Kidney (tissue), 14 donors: ENCODE measurements around the gene DOCK10. TPM values are rescaled to one million over a fixed set of nuclear protein-coding genes. Genes with fewer than 3 reads are reported as not detected.

Experiments used
- DNase-seq, 5 donors: peaks; one replicate each; pipeline ENCODE4 v3.0.0-alpha.2; 2013 to 2020
- FAIRE-seq: peaks from 2 replicates; lab custom pipeline; 2012; peaks lifted over from hg19 to GRCh38; lab: Jason Lieb, UNC
- H3K27ac ChIP-seq, 2 donors: one replicate each; pipeline ENCODE4 v1.7.0; 2013; ENCODE audit warnings: low read depth in 2 of 2, low read length in 2 of 2, inconsistent platforms in 1 of 2
- H3K27me3 ChIP-seq: one replicate; pipeline ENCODE4 v1.7.1; 2013; ENCODE audit warnings: low read length, inconsistent platforms; ENCODE audit not compliant: control insufficient read depth, insufficient read depth
- H3K36me3 ChIP-seq, 3 donors: one replicate each; pipeline versions ENCODE4 v1.7.0 to v1.7.1; 2013; ENCODE audit warnings: low read length in 3 of 3, control low read depth in 1 of 3, inconsistent platforms in 1 of 3; ENCODE audit not compliant: insufficient read depth in 3 of 3, control insufficient read depth in 2 of 3
- H3K4me1 ChIP-seq, 3 donors: one replicate each; pipeline versions ENCODE4 v1.7.0 to v1.7.1; 2013; ENCODE audit warnings: low read length in 3 of 3, inconsistent platforms in 1 of 3, low read depth in 1 of 3; ENCODE audit not compliant: control insufficient read depth in 2 of 3, insufficient read depth in 2 of 3
- H3K4me3 ChIP-seq, 3 donors: one replicate each; pipeline versions ENCODE4 v1.7.0 to v1.8.1; 2013; ENCODE audit warnings: low read length in 3 of 3, control low read depth in 1 of 3, inconsistent platforms in 1 of 3
- H3K9ac ChIP-seq, 3 donors: one replicate each; pipeline versions ENCODE4 v1.7.0 to v1.7.1; 2013; ENCODE audit warnings: low read length in 3 of 3, control low read depth in 1 of 3, inconsistent platforms in 1 of 3
- H3K9me3 ChIP-seq, 3 donors: one replicate each; pipeline versions ENCODE4 v1.7.0 to v1.7.1; 2013; ENCODE audit warnings: low read length in 3 of 3, control low read depth in 1 of 3, inconsistent platforms in 1 of 3; ENCODE audit not compliant: control insufficient read depth in 2 of 3, insufficient read depth in 1 of 3
- intact Hi-C: fragments of 100-400 bp; cut with DNase I; formaldehyde crosslinking; loops from one replicate; pipeline ENCODE4 v1.11.1; 2022
- polyA plus RNA-seq: library from polyadenylated mRNA; stranded (reverse); fragments of 350-450 nt; fragmentation: Illumina TruSeq; extraction: RNeasy Lipid Tissue Mini Kit (QIAGEN cat#74804); gene quantifications from one replicate; pipeline ENCODE4 v1.2.3, GENCODE V29; 2014; ENCODE audit warnings: low read depth, low replicate concordance; ENCODE audit not compliant: insufficient read depth
- total RNA-seq: library from RNA; stranded (reverse); fragmentation: NEBNext Ultra II Directional; extraction: Animal tissue kit (Norgen Biotek cat#: 25700); gene quantifications from one replicate; pipeline ENCODE4 v1.2.1, GENCODE V29; 2021
- TF ChIP-seq, protein P1 (sequence below): IDR thresholded peaks from 3 replicates; pipeline ENCODE4 v1.5.1; 2012; ENCODE audit warnings: mild to moderate bottlenecking, moderate library complexity, borderline replicate concordance; ENCODE audit not compliant: insufficient read depth; ENCODE audit errors: extremely low read depth
- donor health status: control.
- donor health status: control.
- donor health status: control.
- donor health status: control.
- donor health status: control.
- donor health status: DM: yes; HTN: yes; CAD: no.
- donor health status: Normal renal cell carcinoma (clear cell type).

DOCK10 gene
- total and polyA plus RNA-seq, 2 donors from 2014 or later: 2.1 to 33.8 TPM

DNA sequence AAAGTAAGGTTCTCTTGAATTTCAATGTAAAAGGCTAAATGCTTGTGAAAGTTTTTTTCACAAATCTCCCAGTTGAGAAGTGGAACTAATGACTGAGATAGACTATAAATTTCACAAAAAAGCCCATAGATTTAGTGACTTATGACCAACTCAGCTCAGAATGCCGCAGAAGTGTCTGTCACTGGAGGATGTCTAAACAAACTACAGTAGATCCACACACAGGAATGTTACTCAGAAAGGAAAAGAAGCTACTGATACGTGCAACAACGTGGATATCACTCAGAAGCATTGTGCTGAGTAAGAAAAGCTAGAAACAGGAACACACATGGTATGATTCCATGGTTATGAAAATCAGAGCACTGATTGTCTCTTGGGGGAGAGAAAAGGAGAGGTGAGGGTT lies 151.9 kb downstream of the DOCK10 start:
- H3K4me3 ChIP-seq: no peak overlapping the region
- H3K9me3 ChIP-seq: no peaks in the 10 kb centered on the region
- no peaks in the 10 kb centered on the region for H3K4me1 ChIP-seq
- no peak overlapping the region for H3K9ac ChIP-seq
- FAIRE-seq (no peak), DNase-seq (no peak)
- TF ChIP-seq, protein P1, sequence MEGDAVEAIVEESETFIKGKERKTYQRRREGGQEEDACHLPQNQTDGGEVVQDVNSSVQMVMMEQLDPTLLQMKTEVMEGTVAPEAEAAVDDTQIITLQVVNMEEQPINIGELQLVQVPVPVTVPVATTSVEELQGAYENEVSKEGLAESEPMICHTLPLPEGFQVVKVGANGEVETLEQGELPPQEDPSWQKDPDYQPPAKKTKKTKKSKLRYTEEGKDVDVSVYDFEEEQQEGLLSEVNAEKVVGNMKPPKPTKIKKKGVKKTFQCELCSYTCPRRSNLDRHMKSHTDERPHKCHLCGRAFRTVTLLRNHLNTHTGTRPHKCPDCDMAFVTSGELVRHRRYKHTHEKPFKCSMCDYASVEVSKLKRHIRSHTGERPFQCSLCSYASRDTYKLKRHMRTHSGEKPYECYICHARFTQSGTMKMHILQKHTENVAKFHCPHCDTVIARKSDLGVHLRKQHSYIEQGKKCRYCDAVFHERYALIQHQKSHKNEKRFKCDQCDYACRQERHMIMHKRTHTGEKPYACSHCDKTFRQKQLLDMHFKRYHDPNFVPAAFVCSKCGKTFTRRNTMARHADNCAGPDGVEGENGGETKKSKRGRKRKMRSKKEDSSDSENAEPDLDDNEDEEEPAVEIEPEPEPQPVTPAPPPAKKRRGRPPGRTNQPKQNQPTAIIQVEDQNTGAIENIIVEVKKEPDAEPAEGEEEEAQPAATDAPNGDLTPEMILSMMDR: no peak
- intact Hi-C loops: no loop called here
- H3K36me3 ChIP-seq: no peaks in the 10 kb centered on the region
- H3K27ac ChIP-seq: no peak overlapping the region
- no peaks in the 10 kb centered on the region for H3K27me3 ChIP-seq

DNA sequence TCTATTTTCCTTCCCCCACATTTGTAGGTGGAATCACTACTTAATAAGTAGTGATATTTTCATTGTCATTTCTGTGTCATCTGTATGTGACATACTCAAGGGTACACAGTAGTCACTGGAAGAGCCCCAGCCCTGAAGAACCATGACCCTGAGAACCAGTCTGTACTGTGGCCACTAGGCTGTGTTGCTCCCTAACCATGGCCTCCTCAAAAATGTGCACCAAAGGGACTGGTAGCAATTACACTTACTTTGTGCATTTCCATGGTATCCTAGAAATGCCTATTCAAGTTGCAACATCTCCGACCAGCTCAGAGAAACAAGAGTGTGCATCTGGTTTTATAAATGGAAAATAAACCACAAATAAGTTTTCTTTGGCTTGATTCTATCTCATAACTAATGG lies 155.1 kb downstream of the DOCK10 start:
- FAIRE-seq (no peak), DNase-seq (no peak)
- Histone ChIP-seq H3K9me3 (no peaks in the 10 kb centered on the region), H3K4me3 (no peak overlapping the region), H3K36me3 (no peaks in the 10 kb centered on the region), H3K9ac (no peak overlapping the region), H3K4me1 (no peaks in the 10 kb centered on the region), H3K27me3 (no peaks in the 10 kb centered on the region), H3K27ac (no peak overlapping the region)
- intact Hi-C loops: no loop called here
- TF ChIP-seq, protein P1: no peak

DNA sequence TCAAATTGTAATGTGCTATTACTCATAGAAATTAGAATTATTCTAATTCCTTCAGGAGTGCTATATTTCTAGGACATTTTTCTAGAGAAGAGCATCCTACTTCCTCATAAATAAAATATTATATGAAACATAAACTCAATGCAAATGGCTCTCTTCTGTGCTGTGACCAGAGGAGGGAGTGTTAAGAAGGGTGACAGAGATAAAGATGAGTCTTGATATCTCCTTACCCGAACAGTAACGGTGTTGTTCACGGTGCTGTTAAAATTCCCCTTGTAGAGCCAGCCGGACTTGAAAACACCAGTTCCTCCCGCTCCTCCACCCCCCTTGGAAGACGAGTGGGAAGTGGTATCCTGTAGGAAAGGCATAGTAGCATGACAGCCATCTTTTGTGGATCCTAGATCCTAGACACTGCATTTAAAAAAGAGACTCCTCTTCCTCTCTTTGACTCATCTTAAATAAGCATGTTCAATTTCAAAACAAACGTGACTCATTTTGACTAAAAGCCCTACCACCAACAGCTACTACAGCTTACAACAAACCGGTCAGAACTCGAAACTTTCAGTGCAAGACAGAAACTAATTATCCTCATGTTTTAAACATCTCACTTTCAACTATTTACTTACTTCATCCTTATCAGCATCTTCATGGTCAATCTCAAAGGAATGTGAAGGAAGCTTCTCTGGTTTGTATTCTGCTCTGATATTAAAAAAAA lies 156.3 kb downstream of the DOCK10 start:
- intact Hi-C loops: no loop called here
- no peaks in the 10 kb centered on the region for H3K27me3 ChIP-seq
- no peak overlapping the region for H3K4me3 ChIP-seq
- no peak overlapping the region for H3K9ac ChIP-seq
- H3K4me1 ChIP-seq: no peaks in the 10 kb centered on the region
- DNase-seq (no peak), FAIRE-seq (no peak)
- no peak overlapping the region for H3K27ac ChIP-seq
- TF ChIP-seq, protein P1: no peak
- no peaks in the 10 kb centered on the region for H3K36me3 ChIP-seq
- no peaks in the 10 kb centered on the region for H3K9me3 ChIP-seq
